Limb (tissue), 2 donors: ENCODE measurements around the gene IDH3G.
"Not testable (repeated sequence)": the region's sequence is repeated elsewhere in the genome, so short reads cannot be mapped to it uniquely, and the experiment has no call there.

ENCODE experiments used
- DNase-seq, 2 donors: peaks; one replicate each; pipeline ENCODE4 v3.0.0-alpha.2; 2016; ENCODE audit errors: extremely low spot score in 2 of 2

The IDH3G gene

GRCh38 chrX:153794018-153794896, at the start of gene IDH3G, which contains the start of gene SSR4:
IDH3G (minus strand) TSS chrX:153794375; CDS start chrX:153794326, 49 bp downstream.
SSR4 (plus strand) TSS chrX:153794668; CDS start chrX:153794688, 20 bp downstream.
- peak; percentile 94 to 96 for DNase-seq

DNA sequence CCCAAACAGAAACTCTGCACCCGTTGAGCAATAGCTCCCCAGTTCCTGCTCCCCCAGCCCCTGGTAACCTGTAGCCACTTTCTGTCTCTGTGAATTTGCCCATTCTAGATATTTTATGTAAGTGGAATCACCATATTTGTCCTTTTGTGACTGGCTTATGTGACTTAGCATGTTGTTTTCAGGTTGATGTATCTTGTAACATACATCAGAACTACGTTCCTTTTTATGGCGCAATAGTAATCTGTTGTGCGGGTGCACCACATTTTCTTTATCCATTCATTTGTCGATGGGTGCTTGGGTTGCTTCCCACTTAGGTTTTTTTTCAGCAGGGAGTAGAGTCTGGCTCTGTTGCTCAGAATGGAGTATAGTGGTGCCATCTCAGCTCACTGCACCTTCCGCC, 42.7 kb upstream of the IDH3G start:
- DNase-seq = no peak

DNA sequence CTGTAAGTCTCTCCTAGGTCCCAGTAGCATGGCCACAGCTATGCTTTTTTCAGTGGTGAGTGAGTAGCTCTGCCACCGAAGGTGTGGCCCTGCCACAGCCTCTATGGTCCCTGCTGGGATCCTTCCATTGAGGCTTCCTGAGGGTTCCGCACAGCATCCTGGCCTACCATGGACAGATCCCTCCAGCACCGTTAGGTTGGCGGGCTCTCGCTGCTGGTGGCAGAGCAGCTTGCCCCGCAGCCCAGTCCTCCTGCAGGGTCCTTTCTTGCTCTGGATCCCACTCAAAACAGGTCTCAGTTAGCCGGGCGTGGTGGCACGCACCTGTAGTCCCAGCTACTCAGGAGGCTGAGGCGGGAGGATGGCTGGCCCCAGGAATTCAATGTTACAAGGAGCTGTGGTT, 38.6 kb upstream of the IDH3G start:
- DNase-seq = no peak

- DNase-seq = no peak
These were observed 37.4 kb upstream of the IDH3G start for GRCh38 chrX:153831429-153832150.

GRCh38 chrX:153830640-153831428, 36.7 kb upstream of the IDH3G start:
- DNase-seq = peak in 1 of 2 donors; percentile 52

GRCh38 chrX:153829799-153830639, 35.8 kb upstream of the IDH3G start, which contains the start of gene PDZD4:
PDZD4 (minus strand) TSS chrX:153830544; CDS start chrX:153830298, 246 bp downstream.
- DNase-seq = no peak

DNA sequence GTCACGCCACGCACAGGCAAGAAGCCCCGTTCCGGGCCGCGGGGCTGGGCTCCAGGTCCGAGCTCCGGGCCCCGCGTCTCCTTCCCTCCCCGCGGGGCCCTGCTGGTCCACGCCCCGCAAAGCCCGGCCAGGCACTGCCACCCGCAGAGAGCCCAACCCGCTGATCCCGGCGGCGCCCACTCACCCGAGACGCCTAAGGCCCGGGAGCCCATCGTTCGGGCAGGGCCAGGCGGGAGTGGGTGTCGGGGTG, 35.3 kb upstream of the IDH3G start:
- DNase-seq = no peak

DNA sequence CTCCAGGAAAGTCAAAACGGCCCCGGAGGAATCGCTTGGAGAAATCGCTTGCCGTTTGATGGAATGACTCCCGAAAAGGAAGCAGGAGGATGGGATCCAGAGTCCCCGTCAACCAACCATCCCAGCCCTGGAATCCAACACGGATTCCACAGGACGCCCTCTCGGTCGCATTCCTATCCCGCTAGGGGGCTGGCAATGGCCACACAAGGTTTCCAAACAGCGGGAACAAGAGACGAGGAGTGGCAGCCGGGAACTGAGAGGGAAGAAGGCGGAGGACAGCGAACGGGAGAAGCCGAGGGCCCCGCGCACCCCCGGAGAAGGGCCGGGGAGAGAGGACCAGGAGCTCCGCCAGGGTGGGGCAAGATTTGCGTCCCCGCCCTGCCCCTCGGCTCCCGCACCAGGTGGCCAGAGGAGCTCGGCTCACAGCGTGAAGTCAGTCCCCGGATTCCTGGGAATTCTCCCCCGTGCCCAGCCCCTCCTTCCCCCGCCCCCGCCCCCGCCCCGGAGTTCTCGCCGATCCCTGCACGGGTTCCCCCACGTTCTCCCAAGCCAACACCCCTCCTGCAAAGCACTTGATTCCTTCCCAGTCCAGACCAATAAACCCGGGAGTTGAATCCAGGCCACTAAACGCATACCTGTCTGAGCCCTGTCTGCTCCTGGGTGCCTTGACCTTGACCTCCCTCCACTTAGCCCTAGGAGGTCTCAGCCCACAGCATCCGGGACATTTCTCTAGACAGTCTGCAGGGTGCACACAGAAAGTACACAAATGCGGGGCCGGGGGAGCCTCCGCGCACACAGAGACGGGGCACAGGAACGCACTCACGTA, 34.8 kb upstream of the IDH3G start:
- DNase-seq = no peak

GRCh38 chrX:153828308-153828707, 34.1 kb upstream of the IDH3G start:
- no peak for DNase-seq

DNA sequence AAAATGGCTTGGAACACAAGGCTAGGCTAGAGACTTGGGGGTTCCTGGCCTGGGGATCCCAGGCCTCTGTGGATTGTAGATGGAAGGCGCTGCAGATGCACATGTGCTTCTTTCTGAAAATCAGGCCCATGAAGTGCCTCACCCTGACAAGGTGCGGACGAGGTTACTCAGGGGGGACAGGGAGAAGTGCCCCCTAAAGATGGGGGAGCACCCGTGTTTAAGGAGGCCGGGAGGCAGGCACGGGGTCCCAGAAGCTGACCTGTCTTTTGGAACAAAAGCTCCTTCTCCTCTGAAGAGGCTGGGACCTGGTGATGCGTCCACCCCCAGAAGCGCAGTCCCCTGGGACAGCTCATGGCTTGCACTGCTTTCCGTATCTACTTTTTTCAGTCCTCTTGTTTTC, 33.7 kb upstream of the IDH3G start:
- DNase-seq = no peak

- DNase-seq = no peak
These were observed 32.8 kb upstream of the IDH3G start for GRCh38 chrX:153827016-153827415.

DNA sequence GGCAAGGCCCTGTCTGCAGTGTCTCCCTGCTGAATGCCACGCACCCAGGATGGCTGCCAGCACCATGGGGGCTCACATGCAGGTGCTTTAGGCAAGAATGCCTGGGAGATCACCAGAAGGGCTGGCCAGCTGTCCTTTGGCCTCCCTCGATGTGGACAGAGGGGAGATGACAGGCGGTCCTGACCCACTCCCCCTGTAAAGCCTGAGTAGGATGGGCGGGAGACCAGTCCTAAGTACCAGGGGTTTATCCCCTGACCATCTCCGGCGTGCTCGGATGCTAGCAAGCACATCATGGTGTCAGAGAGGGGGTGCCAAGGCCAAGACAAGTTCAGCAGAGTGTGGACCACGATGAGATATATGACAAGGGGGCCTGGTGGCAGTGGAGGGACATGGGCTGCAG, 30.9 kb upstream of the IDH3G start:
- no peak for DNase-seq

GRCh38 chrX:153824348-153824747, 30.2 kb upstream of the IDH3G start:
- no peak for DNase-seq

DNA sequence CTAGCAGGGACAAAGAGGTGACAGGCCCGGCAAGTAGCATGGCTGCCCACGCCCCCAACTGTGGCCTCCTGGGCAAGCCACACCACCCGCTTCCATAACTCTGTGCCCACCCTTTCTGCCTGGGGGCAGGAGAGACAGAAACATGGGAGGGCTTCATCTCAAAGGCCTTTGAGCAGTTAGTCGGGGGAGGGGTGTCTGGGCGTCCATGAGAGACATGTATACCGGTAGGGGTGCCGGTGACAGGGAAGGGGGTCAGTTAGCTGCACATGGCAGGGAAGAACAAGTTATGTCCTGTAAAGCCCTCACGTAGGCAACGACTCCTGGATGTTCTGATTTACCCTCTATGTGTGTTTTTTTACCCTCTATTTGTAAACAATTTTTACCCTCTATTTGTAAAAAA, 26.9 kb upstream of the IDH3G start:
- DNase-seq = no peak

DNA sequence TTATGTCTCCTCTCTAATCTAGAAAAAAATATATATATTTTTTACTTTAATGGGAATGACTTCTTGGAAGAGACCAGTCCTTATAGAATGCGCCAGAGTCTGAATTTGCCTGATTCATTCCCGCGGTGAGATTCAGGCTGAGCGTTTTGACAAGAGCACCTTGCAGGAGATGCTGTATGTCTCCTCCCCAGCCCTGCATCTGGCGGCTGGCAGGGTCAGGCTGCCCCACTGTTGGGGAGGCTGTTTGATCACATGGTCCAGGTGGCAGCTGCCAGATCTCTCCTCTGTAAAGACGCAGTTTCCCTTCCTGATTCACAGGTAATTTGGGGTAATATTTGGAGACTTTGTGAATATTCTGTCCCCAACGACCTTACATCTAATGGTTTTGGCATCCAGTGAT, 26.4 kb upstream of the IDH3G start:
- no peak for DNase-seq

- DNase-seq = no peak
These were observed 25.3 kb upstream of the IDH3G start for GRCh38 chrX:153819384-153820040.

DNA sequence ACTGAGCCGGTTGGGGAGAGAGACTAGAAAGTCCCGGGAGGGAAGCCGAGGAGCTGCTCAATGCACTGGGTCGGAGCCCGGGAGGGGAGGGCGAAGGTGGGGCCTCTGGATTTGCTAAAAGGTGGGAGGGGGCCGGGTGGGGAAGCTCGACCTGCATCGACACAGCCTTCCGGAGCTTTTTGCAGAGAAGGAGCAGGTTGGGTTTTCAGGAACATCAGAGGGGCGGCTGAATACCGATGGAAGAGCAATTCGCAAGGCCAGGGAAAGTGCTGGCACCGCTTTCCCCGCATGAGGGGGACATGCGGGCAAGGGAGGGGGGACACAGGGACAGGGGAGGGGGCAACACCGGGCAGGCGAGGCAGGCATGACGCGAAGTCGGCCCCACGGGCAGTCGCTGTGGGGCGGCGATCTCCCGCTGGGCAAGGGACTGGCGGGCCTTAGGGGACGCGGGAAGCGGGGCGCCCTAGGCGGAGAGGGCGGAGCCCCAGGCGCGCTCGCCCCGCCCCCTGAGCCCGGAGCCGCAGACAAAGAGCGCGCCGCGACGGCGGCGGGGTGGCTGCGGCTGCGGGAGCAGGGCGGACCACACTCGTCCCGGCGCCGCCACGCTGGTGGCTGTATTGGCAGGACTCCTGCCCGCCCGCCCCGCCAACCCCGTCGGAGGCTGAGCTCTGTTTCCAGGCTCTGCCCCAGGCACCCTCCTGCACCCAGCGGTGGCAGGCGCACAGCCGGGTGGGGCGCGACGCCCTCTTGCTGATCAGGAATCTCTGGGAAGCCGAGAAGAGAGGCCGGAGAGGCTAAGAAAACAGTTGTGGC, 24.6 kb upstream of the IDH3G start:
- peak in 1 of 2 donors; percentile 70 for DNase-seq

DNA sequence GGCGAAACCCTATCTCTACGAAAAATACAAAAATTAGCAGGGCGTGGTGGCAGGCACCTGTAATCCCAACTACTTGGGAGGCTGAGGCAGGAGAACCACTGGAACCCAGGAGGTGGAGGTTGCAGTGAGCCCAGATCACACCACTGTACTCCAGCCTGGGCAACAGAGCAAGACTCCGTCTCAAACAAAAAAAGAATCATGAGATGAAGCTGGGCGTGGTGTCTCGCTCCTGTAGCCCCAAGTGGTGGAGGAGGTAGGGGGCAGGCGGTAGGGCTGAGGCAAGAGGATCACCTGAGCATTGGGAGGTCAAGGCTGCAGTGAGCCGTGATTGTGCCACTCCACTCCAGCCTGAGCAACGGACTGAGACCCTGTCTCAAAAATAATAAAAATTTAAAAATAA, 23.9 kb upstream of the IDH3G start:
- not testable (repeated sequence) for DNase-seq
